Measurements from ENCODE around the gene KATNB1.

DNA sequence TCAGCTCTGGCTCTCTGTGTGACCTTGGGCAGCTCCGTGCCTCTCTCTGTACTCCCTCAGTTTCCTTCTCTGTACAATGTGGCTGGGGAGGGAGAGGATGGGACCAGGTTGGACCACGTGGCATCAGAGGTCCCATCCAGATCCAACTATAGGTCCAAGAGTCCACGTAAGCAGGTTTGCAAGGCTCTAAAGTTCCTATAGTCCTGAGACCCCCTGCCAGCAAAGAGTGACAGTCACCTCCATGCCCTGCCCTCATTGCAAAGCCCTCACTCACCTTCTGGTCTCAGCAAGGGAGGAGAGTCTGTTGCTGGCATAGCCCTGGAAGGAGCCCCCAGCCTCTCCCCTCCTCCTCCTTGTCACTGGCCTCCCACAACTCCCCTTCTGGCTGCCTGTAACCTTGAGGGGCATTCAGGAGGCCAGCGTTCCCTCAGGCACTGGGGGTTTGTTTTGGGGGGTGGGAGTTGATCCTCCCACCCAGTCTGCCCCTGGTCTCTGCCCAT, 47.0 kb upstream of the KATNB1 start:
- TF ChIP-seq, protein P1, sequence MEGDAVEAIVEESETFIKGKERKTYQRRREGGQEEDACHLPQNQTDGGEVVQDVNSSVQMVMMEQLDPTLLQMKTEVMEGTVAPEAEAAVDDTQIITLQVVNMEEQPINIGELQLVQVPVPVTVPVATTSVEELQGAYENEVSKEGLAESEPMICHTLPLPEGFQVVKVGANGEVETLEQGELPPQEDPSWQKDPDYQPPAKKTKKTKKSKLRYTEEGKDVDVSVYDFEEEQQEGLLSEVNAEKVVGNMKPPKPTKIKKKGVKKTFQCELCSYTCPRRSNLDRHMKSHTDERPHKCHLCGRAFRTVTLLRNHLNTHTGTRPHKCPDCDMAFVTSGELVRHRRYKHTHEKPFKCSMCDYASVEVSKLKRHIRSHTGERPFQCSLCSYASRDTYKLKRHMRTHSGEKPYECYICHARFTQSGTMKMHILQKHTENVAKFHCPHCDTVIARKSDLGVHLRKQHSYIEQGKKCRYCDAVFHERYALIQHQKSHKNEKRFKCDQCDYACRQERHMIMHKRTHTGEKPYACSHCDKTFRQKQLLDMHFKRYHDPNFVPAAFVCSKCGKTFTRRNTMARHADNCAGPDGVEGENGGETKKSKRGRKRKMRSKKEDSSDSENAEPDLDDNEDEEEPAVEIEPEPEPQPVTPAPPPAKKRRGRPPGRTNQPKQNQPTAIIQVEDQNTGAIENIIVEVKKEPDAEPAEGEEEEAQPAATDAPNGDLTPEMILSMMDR (conservative IDR thresholded peaks at IDR 0.05; ENCODE audit: low read depth, low read length): no peak
- TF ChIP-seq EZH2 (IDR thresholded peaks at IDR 0.05; ENCODE audit: low read length, unreplicated experiment): no peak
